ENCODE measurements around the gene KCNH2.

DNA sequence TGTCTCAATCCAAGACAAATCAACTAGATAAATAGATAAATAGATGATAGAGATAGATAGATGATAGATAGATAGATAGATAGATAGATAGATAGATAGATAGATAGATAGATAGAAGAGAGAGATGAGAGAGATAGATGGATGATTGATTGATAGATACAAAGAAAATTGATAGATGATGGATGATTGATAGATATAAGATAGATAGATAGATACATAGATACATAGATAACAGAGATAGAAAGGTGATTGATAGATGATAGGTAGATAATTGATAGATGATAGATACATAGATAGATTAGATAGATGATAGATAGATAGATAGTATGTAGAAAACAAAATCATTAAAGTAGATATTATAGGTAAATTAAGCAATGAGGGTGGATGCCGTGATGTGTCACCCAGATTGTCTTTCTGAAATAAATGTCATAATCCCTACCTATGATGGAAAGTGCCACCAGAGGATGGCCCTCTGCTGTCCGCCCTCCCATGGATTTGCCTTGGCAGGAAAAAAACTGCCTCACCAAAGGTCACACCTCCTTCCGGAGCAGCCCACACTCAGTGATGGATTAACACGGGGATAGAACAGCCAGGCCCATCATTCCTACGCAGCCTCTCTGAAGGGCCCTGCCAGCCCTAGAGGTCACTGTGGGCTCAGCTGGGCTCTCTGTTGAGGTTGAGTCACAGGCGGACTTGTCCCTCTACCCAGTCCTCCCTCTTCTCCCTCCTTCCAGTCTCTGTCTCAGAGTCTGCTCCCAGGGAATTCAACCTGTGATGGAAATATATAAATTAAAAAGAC is 50.8 kb downstream of the KCNH2 start:
- TF ChIP-seq ZNF792 (CRISPR knock-in tag; IDR thresholded peaks at IDR 0.05) = no peak
- TF ChIP-seq, protein P1, sequence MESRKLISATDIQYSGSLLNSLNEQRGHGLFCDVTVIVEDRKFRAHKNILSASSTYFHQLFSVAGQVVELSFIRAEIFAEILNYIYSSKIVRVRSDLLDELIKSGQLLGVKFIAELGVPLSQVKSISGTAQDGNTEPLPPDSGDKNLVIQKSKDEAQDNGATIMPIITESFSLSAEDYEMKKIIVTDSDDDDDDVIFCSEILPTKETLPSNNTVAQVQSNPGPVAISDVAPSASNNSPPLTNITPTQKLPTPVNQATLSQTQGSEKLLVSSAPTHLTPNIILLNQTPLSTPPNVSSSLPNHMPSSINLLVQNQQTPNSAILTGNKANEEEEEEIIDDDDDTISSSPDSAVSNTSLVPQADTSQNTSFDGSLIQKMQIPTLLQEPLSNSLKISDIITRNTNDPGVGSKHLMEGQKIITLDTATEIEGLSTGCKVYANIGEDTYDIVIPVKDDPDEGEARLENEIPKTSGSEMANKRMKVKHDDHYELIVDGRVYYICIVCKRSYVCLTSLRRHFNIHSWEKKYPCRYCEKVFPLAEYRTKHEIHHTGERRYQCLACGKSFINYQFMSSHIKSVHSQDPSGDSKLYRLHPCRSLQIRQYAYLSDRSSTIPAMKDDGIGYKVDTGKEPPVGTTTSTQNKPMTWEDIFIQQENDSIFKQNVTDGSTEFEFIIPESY (CRISPR knock-in tag; IDR thresholded peaks at IDR 0.05) = no peak
- TF ChIP-seq, protein P2, sequence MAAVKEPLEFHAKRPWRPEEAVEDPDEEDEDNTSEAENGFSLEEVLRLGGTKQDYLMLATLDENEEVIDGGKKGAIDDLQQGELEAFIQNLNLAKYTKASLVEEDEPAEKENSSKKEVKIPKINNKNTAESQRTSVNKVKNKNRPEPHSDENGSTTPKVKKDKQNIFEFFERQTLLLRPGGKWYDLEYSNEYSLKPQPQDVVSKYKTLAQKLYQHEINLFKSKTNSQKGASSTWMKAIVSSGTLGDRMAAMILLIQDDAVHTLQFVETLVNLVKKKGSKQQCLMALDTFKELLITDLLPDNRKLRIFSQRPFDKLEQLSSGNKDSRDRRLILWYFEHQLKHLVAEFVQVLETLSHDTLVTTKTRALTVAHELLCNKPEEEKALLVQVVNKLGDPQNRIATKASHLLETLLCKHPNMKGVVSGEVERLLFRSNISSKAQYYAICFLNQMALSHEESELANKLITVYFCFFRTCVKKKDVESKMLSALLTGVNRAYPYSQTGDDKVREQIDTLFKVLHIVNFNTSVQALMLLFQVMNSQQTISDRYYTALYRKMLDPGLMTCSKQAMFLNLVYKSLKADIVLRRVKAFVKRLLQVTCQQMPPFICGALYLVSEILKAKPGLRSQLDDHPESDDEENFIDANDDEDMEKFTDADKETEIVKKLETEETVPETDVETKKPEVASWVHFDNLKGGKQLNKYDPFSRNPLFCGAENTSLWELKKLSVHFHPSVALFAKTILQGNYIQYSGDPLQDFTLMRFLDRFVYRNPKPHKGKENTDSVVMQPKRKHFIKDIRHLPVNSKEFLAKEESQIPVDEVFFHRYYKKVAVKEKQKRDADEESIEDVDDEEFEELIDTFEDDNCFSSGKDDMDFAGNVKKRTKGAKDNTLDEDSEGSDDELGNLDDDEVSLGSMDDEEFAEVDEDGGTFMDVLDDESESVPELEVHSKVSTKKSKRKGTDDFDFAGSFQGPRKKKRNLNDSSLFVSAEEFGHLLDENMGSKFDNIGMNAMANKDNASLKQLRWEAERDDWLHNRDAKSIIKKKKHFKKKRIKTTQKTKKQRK (IDR thresholded peaks at IDR 0.05; ENCODE audit: low read length) = no peak
- TF ChIP-seq, protein P3, sequence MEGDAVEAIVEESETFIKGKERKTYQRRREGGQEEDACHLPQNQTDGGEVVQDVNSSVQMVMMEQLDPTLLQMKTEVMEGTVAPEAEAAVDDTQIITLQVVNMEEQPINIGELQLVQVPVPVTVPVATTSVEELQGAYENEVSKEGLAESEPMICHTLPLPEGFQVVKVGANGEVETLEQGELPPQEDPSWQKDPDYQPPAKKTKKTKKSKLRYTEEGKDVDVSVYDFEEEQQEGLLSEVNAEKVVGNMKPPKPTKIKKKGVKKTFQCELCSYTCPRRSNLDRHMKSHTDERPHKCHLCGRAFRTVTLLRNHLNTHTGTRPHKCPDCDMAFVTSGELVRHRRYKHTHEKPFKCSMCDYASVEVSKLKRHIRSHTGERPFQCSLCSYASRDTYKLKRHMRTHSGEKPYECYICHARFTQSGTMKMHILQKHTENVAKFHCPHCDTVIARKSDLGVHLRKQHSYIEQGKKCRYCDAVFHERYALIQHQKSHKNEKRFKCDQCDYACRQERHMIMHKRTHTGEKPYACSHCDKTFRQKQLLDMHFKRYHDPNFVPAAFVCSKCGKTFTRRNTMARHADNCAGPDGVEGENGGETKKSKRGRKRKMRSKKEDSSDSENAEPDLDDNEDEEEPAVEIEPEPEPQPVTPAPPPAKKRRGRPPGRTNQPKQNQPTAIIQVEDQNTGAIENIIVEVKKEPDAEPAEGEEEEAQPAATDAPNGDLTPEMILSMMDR (CRISPR knock-in tag; IDR thresholded peaks at IDR 0.05) = no peak
- TF ChIP-seq, protein P4, sequence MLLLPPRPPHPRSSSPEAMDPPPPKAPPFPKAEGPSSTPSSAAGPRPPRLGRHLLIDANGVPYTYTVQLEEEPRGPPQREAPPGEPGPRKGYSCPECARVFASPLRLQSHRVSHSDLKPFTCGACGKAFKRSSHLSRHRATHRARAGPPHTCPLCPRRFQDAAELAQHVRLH (CRISPR knock-in tag; IDR thresholded peaks at IDR 0.05; ENCODE audit: borderline replicate concordance, low read depth) = no peak
- no peak for TF ChIP-seq RELA (CRISPR knock-in tag; IDR thresholded peaks at IDR 0.05)
- TF ChIP-seq, protein P5, sequence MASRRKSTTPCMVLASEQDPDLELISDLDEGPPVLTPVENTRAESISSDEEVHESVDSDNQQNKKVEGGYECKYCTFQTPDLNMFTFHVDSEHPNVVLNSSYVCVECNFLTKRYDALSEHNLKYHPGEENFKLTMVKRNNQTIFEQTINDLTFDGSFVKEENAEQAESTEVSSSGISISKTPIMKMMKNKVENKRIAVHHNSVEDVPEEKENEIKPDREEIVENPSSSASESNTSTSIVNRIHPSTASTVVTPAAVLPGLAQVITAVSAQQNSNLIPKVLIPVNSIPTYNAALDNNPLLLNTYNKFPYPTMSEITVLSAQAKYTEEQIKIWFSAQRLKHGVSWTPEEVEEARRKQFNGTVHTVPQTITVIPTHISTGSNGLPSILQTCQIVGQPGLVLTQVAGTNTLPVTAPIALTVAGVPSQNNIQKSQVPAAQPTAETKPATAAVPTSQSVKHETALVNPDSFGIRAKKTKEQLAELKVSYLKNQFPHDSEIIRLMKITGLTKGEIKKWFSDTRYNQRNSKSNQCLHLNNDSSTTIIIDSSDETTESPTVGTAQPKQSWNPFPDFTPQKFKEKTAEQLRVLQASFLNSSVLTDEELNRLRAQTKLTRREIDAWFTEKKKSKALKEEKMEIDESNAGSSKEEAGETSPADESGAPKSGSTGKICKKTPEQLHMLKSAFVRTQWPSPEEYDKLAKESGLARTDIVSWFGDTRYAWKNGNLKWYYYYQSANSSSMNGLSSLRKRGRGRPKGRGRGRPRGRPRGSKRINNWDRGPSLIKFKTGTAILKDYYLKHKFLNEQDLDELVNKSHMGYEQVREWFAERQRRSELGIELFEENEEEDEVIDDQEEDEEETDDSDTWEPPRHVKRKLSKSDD (CRISPR knock-in tag; IDR thresholded peaks at IDR 0.05; ENCODE audit: low read depth) = no peak
- no peak for TF ChIP-seq TBP (CRISPR knock-in tag; IDR thresholded peaks at IDR 0.05)
- TF ChIP-seq BRCA1 (CRISPR knock-in tag; IDR thresholded peaks at IDR 0.05) = no peak
- TF ChIP-seq EEA1 (CRISPR knock-in tag; IDR thresholded peaks at IDR 0.05; ENCODE audit: borderline replicate concordance) = no peak
- TF ChIP-seq JUN (CRISPR knock-in tag; IDR thresholded peaks at IDR 0.05) = no peak
- no peak for TF ChIP-seq POLR2A (IDR thresholded peaks at IDR 0.05; ENCODE audit: insufficient read depth in 1 of 2, low read depth in 2 of 2, low read length in 2 of 2)

All from HepG2 (cell line).